H9 (cell line): ENCODE data around the gene ERICH4. TPM values are rescaled to one million over a fixed set of nuclear protein-coding genes. Genes with fewer than 3 reads are reported as not detected.

Source experiments
- DNase-seq: peaks from one replicate; pipeline ENCODE4 v3.0.0-alpha.2; 2017
- H2AFZ ChIP-seq: one replicate; pipeline ENCODE4 v1.6.1; 2013; ENCODE audit warnings: mild to moderate bottlenecking, low read length, control low read depth, moderate library complexity
- H2AK5ac ChIP-seq: 2 replicates; pipeline ENCODE4 v1.6.1; 2013; ENCODE audit warnings: low read length, control low read depth, mixed read lengths; ENCODE audit not compliant: insufficient read length
- H2BK120ac ChIP-seq: one replicate; pipeline ENCODE4 v1.6.1; 2013; ENCODE audit warnings: low read depth, mild to moderate bottlenecking, low read length, control low read depth, inconsistent platforms; ENCODE audit not compliant: poor library complexity, severe bottlenecking
- H2BK12ac ChIP-seq: 2 replicates; pipeline ENCODE4 v1.6.1; 2013; ENCODE audit warnings: low read length, control low read depth, mixed read lengths, low read depth; ENCODE audit not compliant: insufficient read length
- H2BK15ac ChIP-seq: 2 replicates; pipeline ENCODE4 v1.6.1; 2013; ENCODE audit warnings: low read depth, low read length, control low read depth
- H2BK20ac ChIP-seq: one replicate; pipeline ENCODE4 v1.6.1; 2013; ENCODE audit warnings: low read depth, mild to moderate bottlenecking, low read length, control low read depth, inconsistent platforms; ENCODE audit not compliant: poor library complexity, severe bottlenecking
- H2BK5ac ChIP-seq: 2 replicates; pipeline ENCODE4 v1.6.1; 2013; ENCODE audit warnings: low read length, control low read depth, mixed read lengths; ENCODE audit not compliant: insufficient read length
- H3K14ac ChIP-seq: 2 replicates; pipeline ENCODE4 v1.6.1; 2013; ENCODE audit warnings: low read length, control low read depth; ENCODE audit not compliant: insufficient read depth
- H3K18ac ChIP-seq: 2 replicates; pipeline ENCODE4 v1.6.1; 2013; ENCODE audit warnings: low read depth, mild to moderate bottlenecking, mixed read lengths, low read length, control low read depth; ENCODE audit not compliant: insufficient read length
- H3K23ac ChIP-seq: 2 replicates; pipeline ENCODE4 v1.6.1; 2013; ENCODE audit warnings: low read length, control low read depth, mixed read lengths, low read depth; ENCODE audit not compliant: insufficient read length
- H3K23me2 ChIP-seq: 2 replicates; pipeline ENCODE4 v1.6.1; 2013; ENCODE audit warnings: low read depth, mild to moderate bottlenecking, mixed read lengths, low read length, control low read depth; ENCODE audit not compliant: insufficient read length, poor library complexity, severe bottlenecking
- H3K27ac ChIP-seq: 2 replicates; pipeline ENCODE4 v1.5.1; 2013; ENCODE audit warnings: low read length, control low read depth, mixed read lengths, low read depth; ENCODE audit not compliant: insufficient read length
- H3K27me3 ChIP-seq: 2 replicates; pipeline ENCODE4 v1.6.1; 2013; ENCODE audit warnings: low read length, control low read depth, inconsistent platforms; ENCODE audit not compliant: insufficient read depth
- H3K4ac ChIP-seq: 2 replicates; pipeline ENCODE4 v1.6.1; 2013; ENCODE audit warnings: low read depth, mild to moderate bottlenecking, control low read depth, inconsistent platforms, low read length, moderate library complexity
- H3K4me1 ChIP-seq: 2 replicates; pipeline ENCODE4 v1.6.1; 2013; ENCODE audit warnings: low read length, control low read depth, inconsistent platforms; ENCODE audit not compliant: insufficient read depth
- H3K4me2 ChIP-seq: 2 replicates; pipeline ENCODE4 v1.6.1; 2013; ENCODE audit warnings: low read length, control low read depth, mixed read lengths; ENCODE audit not compliant: insufficient read length, insufficient read depth
- H3K56ac ChIP-seq: 2 replicates; pipeline ENCODE4 v1.6.1; 2013; ENCODE audit warnings: low read depth, mild to moderate bottlenecking, mixed read lengths, low read length, control low read depth; ENCODE audit not compliant: insufficient read length
- H3K79me1 ChIP-seq: 2 replicates; pipeline ENCODE4 v1.6.1; 2013; ENCODE audit warnings: low read depth, mild to moderate bottlenecking, moderate library complexity, low read length, control low read depth, inconsistent platforms; ENCODE audit not compliant: insufficient read depth, poor library complexity, severe bottlenecking
- H3K79me2 ChIP-seq: 2 replicates; pipeline ENCODE4 v1.6.1; 2013; ENCODE audit warnings: low read length, control low read depth, inconsistent platforms; ENCODE audit not compliant: insufficient read depth
- H3K9ac ChIP-seq: 2 replicates; pipeline ENCODE4 v1.6.1; 2013; ENCODE audit warnings: low read length, control low read depth, mixed read lengths; ENCODE audit not compliant: insufficient read length; ENCODE audit errors: extremely low read depth
- H3K9me3 ChIP-seq: one replicate; pipeline ENCODE4 v1.6.1; 2013; ENCODE audit warnings: low read depth, low read length, inconsistent platforms; ENCODE audit not compliant: control insufficient read depth
- H3T11ph ChIP-seq: one replicate; pipeline ENCODE4 v1.6.1; 2013; ENCODE audit warnings: mild to moderate bottlenecking, low read length, control low read depth, inconsistent platforms
- H4K20me1 ChIP-seq: one replicate; pipeline ENCODE4 v1.6.1; 2013; ENCODE audit not compliant: control insufficient read depth, insufficient read length, insufficient read depth
- H4K5ac ChIP-seq: 2 replicates; pipeline ENCODE4 v1.6.1; 2013; ENCODE audit warnings: low read depth, mild to moderate bottlenecking, mixed read lengths, low read length, control low read depth; ENCODE audit not compliant: insufficient read length
- H4K8ac ChIP-seq: replicated peaks from 2 replicates; pipeline ENCODE4 v1.6.1; 2013; ENCODE audit warnings: low read length, control low read depth, mixed read lengths, low read depth; ENCODE audit not compliant: insufficient read length
- H4K91ac ChIP-seq: 2 replicates; pipeline ENCODE4 v1.6.1; 2013; ENCODE audit warnings: low read depth, mild to moderate bottlenecking, moderate library complexity, mixed read lengths, low read length, control low read depth; ENCODE audit not compliant: insufficient read length
- H3K27ac Mint-ChIP-seq, 3 experiments: 2 replicates in 2 of 3; 3 replicates in 1 of 3; pipeline ENCODE4 v1.8.0; 2020 to 2021; ENCODE audit warnings: mixed read lengths in 3 of 3, mild to moderate bottlenecking in 1 of 3, moderate library complexity in 1 of 3
- H3K27me3 Mint-ChIP-seq: 2 replicates; pipeline ENCODE4 v1.8.0; 2021; ENCODE audit warnings: low read depth, mild to moderate bottlenecking, moderate library complexity, mixed read lengths
- H3K36me3 Mint-ChIP-seq, 3 experiments: 2 replicates in 2 of 3; 3 replicates in 1 of 3; pipeline ENCODE4 v1.8.0; 2020 to 2021; ENCODE audit warnings: low read depth in 3 of 3, mixed read lengths in 3 of 3; ENCODE audit not compliant: insufficient read depth in 1 of 3
- H3K4me1 Mint-ChIP-seq, 2 experiments: 2 replicates each; pipeline ENCODE4 v1.8.0; 2020; ENCODE audit warnings: mixed read lengths in 2 of 2
- H3K4me3 Mint-ChIP-seq, 2 experiments: 2 replicates in 1 of 2; 3 replicates in 1 of 2; pipeline ENCODE4 v1.8.0; 2020 to 2021; ENCODE audit warnings: mild to moderate bottlenecking in 2 of 2, mixed read lengths in 2 of 2, moderate library complexity in 1 of 2
- H3K9me3 Mint-ChIP-seq, 2 experiments: 2 replicates in 1 of 2; 3 replicates in 1 of 2; pipeline ENCODE4 v1.8.0; 2020; ENCODE audit warnings: mild to moderate bottlenecking in 2 of 2, mixed read lengths in 2 of 2, moderate library complexity in 1 of 2
- CTCF ChIP-seq: fragments of 200-600 bp; sonication (generic); conservative IDR thresholded peaks from 3 replicates; pipeline ENCODE4 v1.8.0; 2021; ENCODE audit warnings: antibody characterized with exemption, mild to moderate bottlenecking
- WGBS: extraction: QIAGEN DNeasy Blood & Tissue Kit; methylation state at CpG from one replicate; pipeline ENCODE4 v1.1.7; 2013; ENCODE audit warnings: missing lambda C conversion rate, low lambda C conversion rate, mixed read lengths; ENCODE audit not compliant: insufficient read length; ENCODE audit errors: extremely low coverage; 5-methylcytosine and 5-hydroxymethylcytosine counted together
- total RNA-seq: library from RNA; stranded (reverse); gene quantifications from 2 replicates; pipeline ENCODE4 v1.2.1, GENCODE V29; 2021

Gene ERICH4
- total RNA-seq, 1 experiment from 2014 or later: not detected

- TF ChIP-seq CTCF: no peak
- peaks cover 9% of the 10 kb centered on the region for H3K27me3 Mint-ChIP-seq
- no peaks in the 10 kb centered on the region for H4K20me1 ChIP-seq
Observed at GRCh38 chr19:41452584-41453275, 9.8 kb downstream of the ERICH4 start.

More at GRCh38 chr19:41452584-41453275, 9.8 kb downstream of the ERICH4 start:
- Histone ChIP-seq H2AK5ac (no peak overlapping the region), H3K9ac (no peak overlapping the region), H3K23ac (no peak overlapping the region), H3K27ac (no peak overlapping the region), H2BK12ac (no peak overlapping the region), H4K5ac (no peak overlapping the region), H2BK120ac (no peak overlapping the region), H3K4me2 (no peak overlapping the region), H2BK15ac (no peak overlapping the region), H3K4me1 (no peaks in the 10 kb centered on the region), H3T11ph (no peak overlapping the region), H2BK5ac (no peak overlapping the region), H3K9me3 (no peaks in the 10 kb centered on the region), H4K8ac (no peak overlapping the region), H3K4ac (no peak overlapping the region), H4K91ac (no peak overlapping the region), H3K18ac (no peak overlapping the region), H3K79me1 (no peaks in the 10 kb centered on the region), H3K56ac (no peak overlapping the region), H3K23me2 (no peaks in the 10 kb centered on the region), H3K79me2 (no peaks in the 10 kb centered on the region), H3K14ac (no peak overlapping the region), H3K27me3 (no peaks in the 10 kb centered on the region), H2BK20ac (no peak overlapping the region), H2AFZ (no peak overlapping the region)
- H3K9me3 Mint-ChIP-seq: peaks cover 50 to 64% of the 10 kb centered on the region in 2 experiments
- H3K27ac Mint-ChIP-seq: no peak overlapping the region
- peaks cover 0 to 13% (median 0%) of the 10 kb centered on the region in 3 experiments; a peak in 1 of 7 replicates for H3K36me3 Mint-ChIP-seq
- no CpG with 5 or more reads among the region's 6 CpGs for WGBS
- H3K4me1 Mint-ChIP-seq: no peaks in the 10 kb centered on the region
- no peak for DNase-seq
- no peak overlapping the region for H3K4me3 Mint-ChIP-seq
